Psoas muscle (tissue), 8 donors: ENCODE results near the gene HS2ST1. TPM values are rescaled to one million over a fixed set of nuclear protein-coding genes. Genes with fewer than 3 reads are reported as not detected.

Source experiments
- ATAC-seq, 4 donors: fragments of 200-7000 bp; cut with Tn5 transposase; one replicate each; pipeline ENCODE4 v1.9.1; 2020; ENCODE audit warnings: moderate library complexity in 3 of 4, mild to moderate bottlenecking in 2 of 4
- DNase-seq, 2 donors: peaks; one replicate each; pipeline ENCODE4 v3.0.0-alpha.2; 2020
- H3K27ac ChIP-seq: fragments of 200-600 bp; one replicate; pipeline ENCODE4 v1.8.0; 2022
- H3K27me3 ChIP-seq, 3 donors: fragments of 200-600 bp in 1 of 3; one replicate each; pipeline versions ENCODE4 v1.6.1 to v1.8.0; 2013 to 2022; ENCODE audit warnings: low read length in 2 of 3, mild to moderate bottlenecking in 2 of 3, moderate library complexity in 1 of 3; ENCODE audit not compliant: insufficient read depth in 3 of 3
- H3K36me3 ChIP-seq, 2 donors: fragments of 200-600 bp in 1 of 2; one replicate each; pipeline versions ENCODE4 v1.6.1 to v1.8.0; 2013 to 2022; ENCODE audit warnings: low read depth in 1 of 2, mild to moderate bottlenecking in 1 of 2, moderate library complexity in 1 of 2; ENCODE audit not compliant: insufficient read depth in 1 of 2
- H3K4me1 ChIP-seq: fragments of 200-600 bp; one replicate; pipeline ENCODE4 v1.8.0; 2022
- H3K4me3 ChIP-seq: fragments of 200-600 bp; one replicate; pipeline ENCODE4 v1.8.0; 2022; ENCODE audit warnings: mild to moderate bottlenecking
- H3K9me3 ChIP-seq: fragments of 200-600 bp; one replicate; pipeline ENCODE4 v1.8.0; 2022
- WGBS, 3 donors: extraction: QIAGEN DNeasy Blood & Tissue Kit; methylation state at CpG; one replicate each; pipeline versions ENCODE4 v1.1.6 to v1.1.7; 2013; 5-methylcytosine and 5-hydroxymethylcytosine counted together
- intact Hi-C, 2 donors: fragments of 100-400 bp; cut with DNase I; formaldehyde crosslinking; loops; one replicate each; pipeline versions ENCODE4 v1.11.0 to v1.14.2; 2022
- polyA plus RNA-seq, 3 donors: library from polyadenylated mRNA; stranded (reverse); fragments of 200-250 nt; gene quantifications; one replicate each; pipeline ENCODE4 v1.2.3, GENCODE V29; 2013
- total RNA-seq, 4 donors: library from RNA; stranded (reverse); fragmentation: NEBNext Ultra II Directional in 2 of 4; extraction: Animal tissue kit (Norgen Biotek cat#: 25700) in 2 of 4; gene quantifications; one replicate each; pipeline versions ENCODE4 v1.2.1 to v1.2.4, GENCODE V29; 2021 to 2023
- TF ChIP-seq, protein P1 (sequence below): fragments of 200-600 bp; IDR thresholded peaks from one replicate; pipeline ENCODE4 v1.8.0; 2022; ENCODE audit warnings: antibody characterized with exemption
- donor health status: healthy with polysubstance abuse.
- donor health status: DM: no; HTN: no; CAD: no; lungs with moderate emphysema.
- donor health status: Bipolar disorder and iron deficiency.
- donor health status: healthy.
- donor health status: DM: yes; HTN: yes; CAD: no.
- donor health status: DM: no; HTN: no; CAD: no.
- donor health status: DM: no; HTN: no; CAD: no.
- donor health status: DM: yes; HTN: yes; CAD: no.

HS2ST1 gene
- total and polyA plus RNA-seq, 7 donors = 3.3 to 12.0 (median 8.1) TPM

- Histone ChIP-seq H3K27ac (no peak overlapping the region), H3K4me3 (no peak overlapping the region), H3K36me3 (no peaks in the 10 kb centered on the region), H3K9me3 (no peaks in the 10 kb centered on the region), H3K27me3 (no peaks in the 10 kb centered on the region), H3K4me1 (peaks cover 5% of the 10 kb centered on the region)
- TF ChIP-seq, protein P1, sequence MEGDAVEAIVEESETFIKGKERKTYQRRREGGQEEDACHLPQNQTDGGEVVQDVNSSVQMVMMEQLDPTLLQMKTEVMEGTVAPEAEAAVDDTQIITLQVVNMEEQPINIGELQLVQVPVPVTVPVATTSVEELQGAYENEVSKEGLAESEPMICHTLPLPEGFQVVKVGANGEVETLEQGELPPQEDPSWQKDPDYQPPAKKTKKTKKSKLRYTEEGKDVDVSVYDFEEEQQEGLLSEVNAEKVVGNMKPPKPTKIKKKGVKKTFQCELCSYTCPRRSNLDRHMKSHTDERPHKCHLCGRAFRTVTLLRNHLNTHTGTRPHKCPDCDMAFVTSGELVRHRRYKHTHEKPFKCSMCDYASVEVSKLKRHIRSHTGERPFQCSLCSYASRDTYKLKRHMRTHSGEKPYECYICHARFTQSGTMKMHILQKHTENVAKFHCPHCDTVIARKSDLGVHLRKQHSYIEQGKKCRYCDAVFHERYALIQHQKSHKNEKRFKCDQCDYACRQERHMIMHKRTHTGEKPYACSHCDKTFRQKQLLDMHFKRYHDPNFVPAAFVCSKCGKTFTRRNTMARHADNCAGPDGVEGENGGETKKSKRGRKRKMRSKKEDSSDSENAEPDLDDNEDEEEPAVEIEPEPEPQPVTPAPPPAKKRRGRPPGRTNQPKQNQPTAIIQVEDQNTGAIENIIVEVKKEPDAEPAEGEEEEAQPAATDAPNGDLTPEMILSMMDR = no peak
- WGBS, 3 donors = 68 to 77% (median 72%) methylated on average over 3 of the region's 3 CpGs
- no peak for ATAC-seq
- intact Hi-C loops = no loop called here
- no peak for DNase-seq
These were observed 25.0 kb downstream of the HS2ST1 start for GRCh38 chr1:86939406-86939805.

DNA sequence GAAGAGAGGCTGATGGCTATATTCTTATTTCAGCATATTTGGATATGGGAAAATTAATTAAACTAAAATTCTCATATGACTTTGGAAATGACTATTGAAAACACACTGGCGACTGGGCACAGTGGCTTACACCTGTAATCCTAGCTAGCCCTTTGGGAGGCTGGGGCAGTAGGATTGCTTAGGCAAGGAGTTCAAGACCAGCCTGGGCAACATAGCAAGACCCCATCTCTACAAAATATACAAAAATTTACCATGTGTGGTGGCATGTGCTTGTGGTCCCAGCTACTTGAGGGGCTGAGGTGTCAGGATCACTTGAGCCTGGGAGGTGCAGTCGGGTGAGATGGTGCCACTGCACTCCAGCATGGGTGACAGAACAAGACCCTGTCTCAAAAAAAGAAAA, 26.2 kb downstream of the HS2ST1 start:
- 94 to 98% (median 98%) methylated on average over 2 of the region's 2 CpGs for WGBS, 3 donors
- no peak overlapping the region for H3K27ac ChIP-seq
- TF ChIP-seq, protein P1 = no peak
- no peak for ATAC-seq
- DNase-seq = no peak
- H3K27me3 ChIP-seq = no peaks in the 10 kb centered on the region
- intact Hi-C loops = no loop called here
- no peak overlapping the region for H3K4me3 ChIP-seq
- no peaks in the 10 kb centered on the region for H3K9me3 ChIP-seq
- H3K36me3 ChIP-seq = no peaks in the 10 kb centered on the region
- peaks cover 5% of the 10 kb centered on the region for H3K4me1 ChIP-seq

DNA sequence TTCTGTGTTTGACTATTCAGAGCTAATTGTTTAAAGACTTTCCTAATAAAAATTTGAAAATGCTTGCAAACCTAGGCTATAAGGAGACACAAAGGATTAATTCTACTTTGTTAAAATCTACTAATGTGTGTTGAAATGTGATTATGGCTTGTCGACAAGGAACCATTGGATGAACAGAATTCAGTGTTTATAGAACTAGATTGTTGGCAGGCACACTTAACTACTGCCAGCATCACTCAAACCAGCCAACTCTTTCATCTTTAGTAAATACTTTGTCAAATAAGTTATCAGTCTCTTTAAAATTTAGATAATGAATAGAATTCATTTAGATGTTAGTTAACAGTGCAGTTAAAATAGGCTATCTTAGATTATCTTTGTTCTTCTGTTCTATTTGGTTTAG, 27.6 kb downstream of the HS2ST1 start:
- no peaks in the 10 kb centered on the region for H3K9me3 ChIP-seq
- DNase-seq (no peak), ATAC-seq (no peak)
- H3K27me3 ChIP-seq = no peaks in the 10 kb centered on the region
- H3K4me3 ChIP-seq = no peak overlapping the region
- peaks cover 5% of the 10 kb centered on the region for H3K4me1 ChIP-seq
- intact Hi-C loops = no loop called here
- TF ChIP-seq, protein P1 = no peak
- H3K36me3 ChIP-seq = no peaks in the 10 kb centered on the region
- H3K27ac ChIP-seq = no peak overlapping the region
- WGBS, 3 donors = 43 to 55% (median 50%) methylated on average over 1 of the region's 1 CpG

DNA sequence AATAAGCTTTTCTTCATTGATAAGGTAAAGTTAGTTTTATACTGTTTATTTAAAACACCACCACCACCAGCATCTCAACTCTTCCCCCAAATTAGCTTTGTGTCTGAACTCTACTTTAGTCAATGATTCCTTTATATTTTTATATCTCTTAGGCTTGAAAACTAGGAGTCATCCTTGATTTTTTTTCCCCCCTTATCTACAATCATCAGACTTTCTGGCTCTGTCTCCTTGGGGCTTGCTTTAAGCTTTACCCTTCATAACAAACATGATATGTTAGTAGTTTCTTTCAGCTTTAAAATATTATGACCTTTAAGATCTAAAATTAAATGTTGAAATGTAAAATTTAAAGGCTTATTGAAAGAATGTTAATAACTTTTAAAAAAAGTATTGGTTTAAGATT, 28.3 kb downstream of the HS2ST1 start:
- DNase-seq = no peak

GRCh38 chr1:86948212-86948611, 33.8 kb downstream of the HS2ST1 start:
- ATAC-seq = no peak
- Histone ChIP-seq H3K9me3 (no peaks in the 10 kb centered on the region), H3K27ac (no peak overlapping the region), H3K4me1 (peaks cover 6% of the 10 kb centered on the region), H3K4me3 (no peak overlapping the region), H3K36me3 (no peaks in the 10 kb centered on the region), H3K27me3 (no peaks in the 10 kb centered on the region)
- 48 to 76% (median 62%) methylated on average over 5 of the region's 5 CpGs for WGBS, 3 donors
- no peak for DNase-seq
- intact Hi-C loops = no loop called here
- TF ChIP-seq, protein P1 = no peak

More for the DNA sequence above, 28.3 kb downstream of the HS2ST1 start:
- ATAC-seq = no peak
- Histone ChIP-seq H3K27me3 (no peaks in the 10 kb centered on the region), H3K4me1 (peaks cover 5% of the 10 kb centered on the region), H3K9me3 (no peaks in the 10 kb centered on the region), H3K27ac (no peak overlapping the region), H3K36me3 (no peaks in the 10 kb centered on the region), H3K4me3 (no peak overlapping the region)
- intact Hi-C loops = no loop called here
- TF ChIP-seq, protein P1 = no peak
